Glutamatergic neuron (in vitro differentiated cells): Measurements from ENCODE around the gene CBLIF. TPM values are rescaled to one million over a fixed set of nuclear protein-coding genes. Genes with fewer than 3 reads are reported as not detected.
A peak's percentile ranks its signal among the peaks of the same experiment; 100 is the strongest.
"Not testable (repeated sequence)": the region's sequence is repeated elsewhere in the genome, so short reads cannot be mapped to it uniquely, and the experiment has no call there.

ENCODE experiments used
- DNase-seq: peaks from one replicate; pipeline ENCODE4 v3.0.0; 2022
- H3K27ac Mint-ChIP-seq: one replicate; pipeline ENCODE4 v1.8.0; 2020; ENCODE audit warnings: mild to moderate bottlenecking, mixed read lengths, inconsistent platforms; ENCODE audit not compliant: unreplicated experiment
- H3K27me3 Mint-ChIP-seq: one replicate; pipeline ENCODE4 v1.8.0; 2020; ENCODE audit warnings: mild to moderate bottlenecking, moderate library complexity, mixed read lengths, inconsistent platforms; ENCODE audit not compliant: unreplicated experiment
- H3K36me3 Mint-ChIP-seq: one replicate; pipeline ENCODE4 v1.8.0; 2020; ENCODE audit warnings: mild to moderate bottlenecking, mixed read lengths, inconsistent platforms; ENCODE audit not compliant: unreplicated experiment
- H3K4me1 Mint-ChIP-seq: one replicate; pipeline ENCODE4 v1.8.0; 2020; ENCODE audit warnings: mild to moderate bottlenecking, low read depth, mixed read lengths, inconsistent platforms; ENCODE audit not compliant: unreplicated experiment
- H3K4me3 Mint-ChIP-seq: one replicate; pipeline ENCODE4 v1.8.0; 2020; ENCODE audit warnings: mild to moderate bottlenecking, mixed read lengths, inconsistent platforms; ENCODE audit not compliant: unreplicated experiment
- H3K9me3 Mint-ChIP-seq: one replicate; pipeline ENCODE4 v1.8.0; 2020; ENCODE audit warnings: mild to moderate bottlenecking, moderate library complexity, mixed read lengths, inconsistent platforms; ENCODE audit not compliant: unreplicated experiment
- CTCF ChIP-seq: fragments of 200-600 bp; sonication (generic); IDR thresholded peaks from one replicate; pipeline ENCODE4 v1.5.0; 2021; ENCODE audit not compliant: partially characterized antibody, unreplicated experiment
- total RNA-seq: library from RNA; stranded (reverse); fragmentation: NEBNext Ultra II Directional; extraction: Animal tissue kit (Norgen Biotek cat#: 25700); gene quantifications from one replicate; pipeline ENCODE4 v1.2.1, GENCODE V29; 2021; ENCODE audit not compliant: unreplicated experiment

Gene CBLIF
- total RNA-seq, 1 donor from 2014 or later: not detected

- H3K4me1 Mint-ChIP-seq: no peaks in the 10 kb centered on the region
- H3K36me3 Mint-ChIP-seq: no peaks in the 10 kb centered on the region
- no peaks in the 10 kb centered on the region for H3K27me3 Mint-ChIP-seq
- no peak for TF ChIP-seq CTCF
- H3K9me3 Mint-ChIP-seq: peaks cover 1% of the 10 kb centered on the region
- DNase-seq: no peak
- H3K4me3 Mint-ChIP-seq: no peak overlapping the region
- H3K27ac Mint-ChIP-seq: no peak overlapping the region
These were observed 5.7 kb downstream of the CBLIF start for GRCh38 chr11:59839615-59840014.

GRCh38 chr11:59833602-59834001, 11.7 kb downstream of the CBLIF start:
- H3K4me3 Mint-ChIP-seq: no peak overlapping the region
- no peak for TF ChIP-seq CTCF
- H3K27ac Mint-ChIP-seq: no peak overlapping the region
- H3K9me3 Mint-ChIP-seq: peaks cover 1% of the 10 kb centered on the region
- no peaks in the 10 kb centered on the region for H3K36me3 Mint-ChIP-seq
- no peaks in the 10 kb centered on the region for H3K4me1 Mint-ChIP-seq
- H3K27me3 Mint-ChIP-seq: no peaks in the 10 kb centered on the region
- no peak for DNase-seq

- Mint-ChIP-seq H3K9me3 (no peaks in the 10 kb centered on the region), H3K4me1 (no peaks in the 10 kb centered on the region), H3K27me3 (no peaks in the 10 kb centered on the region), H3K27ac (no peak overlapping the region), H3K36me3 (no peaks in the 10 kb centered on the region), H3K4me3 (no peak overlapping the region)
- DNase-seq: no peak
- no peak for TF ChIP-seq CTCF
These were observed 15.9 kb downstream of the CBLIF start for GRCh38 chr11:59829358-59829757.

- Mint-ChIP-seq H3K9me3 (no peaks in the 10 kb centered on the region), H3K36me3 (no peaks in the 10 kb centered on the region), H3K27ac (no peak overlapping the region), H3K27me3 (no peaks in the 10 kb centered on the region), H3K4me1 (no peaks in the 10 kb centered on the region), H3K4me3 (no peak overlapping the region)
- peak; percentile 22 for DNase-seq
- TF ChIP-seq CTCF: peak; percentile 67
These were observed 22.2 kb downstream of the CBLIF start for GRCh38 chr11:59822989-59823566.

GRCh38 chr11:59818572-59818971, 26.7 kb downstream of the CBLIF start:
- no peaks in the 10 kb centered on the region for H3K9me3 Mint-ChIP-seq
- no peaks in the 10 kb centered on the region for H3K4me1 Mint-ChIP-seq
- TF ChIP-seq CTCF: no peak
- H3K27ac Mint-ChIP-seq: no peak overlapping the region
- DNase-seq: no peak
- no peaks in the 10 kb centered on the region for H3K36me3 Mint-ChIP-seq
- H3K4me3 Mint-ChIP-seq: no peak overlapping the region
- H3K27me3 Mint-ChIP-seq: no peaks in the 10 kb centered on the region

GRCh38 chr11:59816434-59816833, 28.9 kb downstream of the CBLIF start:
- H3K4me3 Mint-ChIP-seq, DNase-seq, H3K36me3 Mint-ChIP-seq, H3K27me3 Mint-ChIP-seq, H3K4me1 Mint-ChIP-seq, H3K9me3 Mint-ChIP-seq, H3K27ac Mint-ChIP-seq: not testable (repeated sequence)
